Panc1 (cell line): Measurements from ENCODE around the gene ATP8B1. TPM values are rescaled to one million over a fixed set of nuclear protein-coding genes. Genes with fewer than 3 reads are reported as not detected.

Source experiments
- ATAC-seq: fragments of 200-7000 bp; cut with Tn5 transposase; 2 replicates; pipeline ENCODE4 v1.9.1; 2020; ENCODE audit warnings: mild to moderate bottlenecking, moderate library complexity
- BruUV-seq: library from RNA; stranded (reverse); fragments of 400-500 nt; replicated peaks from 2 replicates; lab custom pipeline; 2021; lab: Mats Ljungman, UMichigan
- CTCF ChIA-PET: fragments of 300-600 bp; sonication (Branson Sonifier 250); formaldehyde crosslinking; loops from one replicate; lab custom pipeline; 2022; ENCODE audit warnings: antibody characterized with exemption; lab: Charles Lee
- POLR2A ChIA-PET: fragments of 300-600 bp; sonication (Branson Sonifier 250); formaldehyde crosslinking; loops from one replicate; lab custom pipeline; 2022; ENCODE audit warnings: antibody characterized with exemption; lab: Charles Lee
- DNase-seq: peaks from one replicate; pipeline ENCODE4 v3.0.0-alpha.2; 2010; ENCODE audit warnings: low read depth, low spot score
- H3K27ac ChIP-seq: 2 replicates; pipeline ENCODE4 v1.5.1; 2011; ENCODE audit warnings: mild to moderate bottlenecking, low read length, inconsistent platforms
- H3K27me3 ChIP-seq: fragments of 200-500 bp; sonication (Bioruptor generic); 2 replicates; pipeline ENCODE4 v1.6.0; 2014; ENCODE audit warnings: low read length, inconsistent platforms; ENCODE audit not compliant: control insufficient read depth, insufficient read depth
- H3K36me3 ChIP-seq: fragments of 200-500 bp; sonication (Bioruptor generic); 2 replicates; pipeline ENCODE4 v1.5.1; 2014; ENCODE audit warnings: inconsistent platforms, mild to moderate bottlenecking, low read length, moderate library complexity; ENCODE audit not compliant: control insufficient read depth, insufficient read depth
- H3K4me1 ChIP-seq: 2 replicates; pipeline ENCODE4 v1.5.1; 2011; ENCODE audit warnings: inconsistent platforms, mild to moderate bottlenecking, low read length, moderate library complexity; ENCODE audit not compliant: control insufficient read depth, insufficient read depth
- H3K4me3 ChIP-seq, 2 experiments: 2 replicates each; pipeline ENCODE4 v1.5.1; 2011 to 2012; ENCODE audit warnings: low read depth in 2 of 2, low read length in 2 of 2, mild to moderate bottlenecking in 2 of 2, inconsistent platforms in 1 of 2, moderate library complexity in 1 of 2
- H3K9me3 ChIP-seq: fragments of 200-500 bp; sonication (Bioruptor generic); 2 replicates; pipeline ENCODE4 v1.5.1; 2014; ENCODE audit warnings: low read depth, mild to moderate bottlenecking, inconsistent platforms, low read length, moderate library complexity; ENCODE audit not compliant: control insufficient read depth, insufficient read depth
- POLR2AphosphoS5 ChIP-seq: IDR thresholded peaks from 2 replicates; pipeline ENCODE4 v1.6.1; 2012; ENCODE audit warnings: mild to moderate bottlenecking, low read depth, low read length, moderate library complexity
- SIN3A ChIP-seq: IDR thresholded peaks from 2 replicates; pipeline ENCODE4 v1.6.1; 2012; ENCODE audit warnings: low read depth, mild to moderate bottlenecking, low read length, moderate library complexity, borderline replicate concordance; ENCODE audit not compliant: insufficient read depth
- TCF7L2 ChIP-seq: IDR thresholded peaks from 2 replicates; pipeline ENCODE4 v1.6.1; 2011; ENCODE audit warnings: mild to moderate bottlenecking, low read depth, low read length, inconsistent platforms
- in situ Hi-C: cut with HindIII; loops from 2 replicates; pipeline ENCODE4 v1.10.0; 2016; ENCODE audit warnings: low sequenced_read_pairs, low pct_unique_long_range_greater_than_20kb
- intact Hi-C: fragments of 100-400 bp; cut with micrococcal nuclease; formaldehyde crosslinking; loops from one replicate; pipeline ENCODE4 v1.10.0; 2022; ENCODE audit not compliant: unreplicated experiment
- total RNA-seq: library from RNA; stranded (reverse); gene quantifications from one replicate; pipeline ENCODE4 v1.2.1, GENCODE V29; 2021; ENCODE audit not compliant: unreplicated experiment
- TF ChIP-seq, protein P1 (sequence below): fragments of 450-650 bp; IDR thresholded peaks from 2 replicates; pipeline ENCODE4 v1.5.1; 2017; ENCODE audit warnings: mild to moderate bottlenecking
- TF ChIP-seq, protein P2 (sequence below), 2 experiments: IDR thresholded peaks; 2 replicates each; pipeline ENCODE4 v1.6.1; 2011 to 2012; ENCODE audit warnings: low read depth in 2 of 2, control low read depth in 1 of 2, low read length in 1 of 2, mild to moderate bottlenecking in 1 of 2, moderate library complexity in 1 of 2; ENCODE audit not compliant: insufficient read depth in 1 of 2

Gene ATP8B1
- total RNA-seq, 1 experiment from 2014 or later: 12.5 TPM

DNA sequence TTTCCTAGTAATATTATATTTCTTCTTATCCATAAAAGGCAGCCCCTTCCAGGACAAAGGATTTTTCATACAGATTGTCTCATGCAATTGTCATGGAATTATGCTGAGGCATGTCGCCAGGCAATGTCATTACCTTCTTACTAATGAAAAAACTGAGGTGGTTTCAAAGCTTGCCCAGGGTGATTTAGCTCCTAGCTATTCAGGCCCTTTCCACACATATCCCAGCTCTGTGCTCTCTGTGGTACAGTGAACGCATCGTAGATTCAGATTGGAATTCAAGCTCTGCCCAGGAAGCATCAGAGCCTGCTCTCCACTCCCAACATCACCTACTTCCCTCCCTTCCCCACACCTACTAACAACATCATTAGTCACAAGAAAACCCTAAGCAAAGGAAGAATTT is 60.1 kb downstream of the ATP8B1 start:
- no TSS peak for BruUV-seq
- Histone ChIP-seq H3K27ac (no peak overlapping the region), H3K27me3 (no peaks in the 10 kb centered on the region), H3K4me3 (no peak overlapping the region), H3K36me3 (no peaks in the 10 kb centered on the region), H3K9me3 (no peaks in the 10 kb centered on the region), H3K4me1 (peaks cover 14% of the 10 kb centered on the region)
- no peak for ATAC-seq
- ChIA-PET POLR2A (no interaction called here), CTCF (no interaction called here)
- no peak for DNase-seq
- intact Hi-C loops (no loop called here), in situ Hi-C loops (no loop called here)
- TF ChIP-seq, protein P1, sequence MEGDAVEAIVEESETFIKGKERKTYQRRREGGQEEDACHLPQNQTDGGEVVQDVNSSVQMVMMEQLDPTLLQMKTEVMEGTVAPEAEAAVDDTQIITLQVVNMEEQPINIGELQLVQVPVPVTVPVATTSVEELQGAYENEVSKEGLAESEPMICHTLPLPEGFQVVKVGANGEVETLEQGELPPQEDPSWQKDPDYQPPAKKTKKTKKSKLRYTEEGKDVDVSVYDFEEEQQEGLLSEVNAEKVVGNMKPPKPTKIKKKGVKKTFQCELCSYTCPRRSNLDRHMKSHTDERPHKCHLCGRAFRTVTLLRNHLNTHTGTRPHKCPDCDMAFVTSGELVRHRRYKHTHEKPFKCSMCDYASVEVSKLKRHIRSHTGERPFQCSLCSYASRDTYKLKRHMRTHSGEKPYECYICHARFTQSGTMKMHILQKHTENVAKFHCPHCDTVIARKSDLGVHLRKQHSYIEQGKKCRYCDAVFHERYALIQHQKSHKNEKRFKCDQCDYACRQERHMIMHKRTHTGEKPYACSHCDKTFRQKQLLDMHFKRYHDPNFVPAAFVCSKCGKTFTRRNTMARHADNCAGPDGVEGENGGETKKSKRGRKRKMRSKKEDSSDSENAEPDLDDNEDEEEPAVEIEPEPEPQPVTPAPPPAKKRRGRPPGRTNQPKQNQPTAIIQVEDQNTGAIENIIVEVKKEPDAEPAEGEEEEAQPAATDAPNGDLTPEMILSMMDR: no peak
- TF ChIP-seq TCF7L2: no peak

DNA sequence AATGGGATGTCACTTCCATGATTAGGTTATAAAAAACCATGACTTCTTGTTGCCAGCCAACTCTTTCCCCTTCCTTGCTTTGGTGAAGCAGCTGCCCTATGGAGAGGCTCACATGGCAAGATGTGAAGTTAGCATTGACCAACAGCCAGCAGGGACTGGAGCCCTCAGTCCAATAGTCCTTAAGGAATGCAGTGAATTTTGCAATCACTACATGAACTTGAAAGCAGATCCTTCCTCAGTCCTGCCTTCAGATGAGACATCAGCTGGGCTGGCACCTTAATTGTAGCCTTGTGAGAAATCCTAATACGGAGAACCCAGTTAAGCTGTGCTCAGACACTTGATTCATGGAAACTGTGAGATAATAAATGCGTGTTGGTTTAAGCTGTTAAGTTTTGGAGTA is 61.8 kb downstream of the ATP8B1 start:
- intact Hi-C loops: no loop called here
- POLR2A ChIA-PET: no interaction called here
- Histone ChIP-seq H3K4me1 (peaks cover 8% of the 10 kb centered on the region), H3K36me3 (no peaks in the 10 kb centered on the region), H3K9me3 (no peaks in the 10 kb centered on the region), H3K27me3 (no peaks in the 10 kb centered on the region), H3K4me3 (no peak overlapping the region), H3K27ac (no peak overlapping the region)
- in situ Hi-C loops: no loop called here
- BruUV-seq: no TSS peak
- TF ChIP-seq TCF7L2 (no peak), SIN3A (no peak)
- no peak for ATAC-seq
- CTCF ChIA-PET: no interaction called here
- DNase-seq: no peak

DNA sequence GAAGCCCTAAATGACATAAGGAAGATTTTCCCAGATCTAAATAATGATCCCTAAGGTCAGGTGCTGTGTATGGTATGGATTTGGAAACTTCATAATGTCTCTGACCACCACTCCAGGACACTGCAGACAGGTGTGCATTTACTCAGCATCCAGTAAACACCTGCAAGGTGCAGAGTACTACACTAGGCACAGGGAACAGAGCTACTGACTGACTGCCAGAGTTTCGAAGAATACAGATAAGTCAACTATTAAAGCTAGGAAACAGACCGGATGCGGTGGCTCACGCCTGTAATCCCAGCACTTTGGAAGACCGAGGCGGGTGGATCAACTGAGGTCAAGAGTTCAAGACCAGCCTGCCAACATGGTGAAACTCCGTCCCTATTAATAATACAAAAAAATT is 65.0 kb downstream of the ATP8B1 start:
- BruUV-seq: no TSS peak
- no peak for TF ChIP-seq SIN3A
- no peak for TF ChIP-seq TCF7L2
- TF ChIP-seq, protein P2, sequence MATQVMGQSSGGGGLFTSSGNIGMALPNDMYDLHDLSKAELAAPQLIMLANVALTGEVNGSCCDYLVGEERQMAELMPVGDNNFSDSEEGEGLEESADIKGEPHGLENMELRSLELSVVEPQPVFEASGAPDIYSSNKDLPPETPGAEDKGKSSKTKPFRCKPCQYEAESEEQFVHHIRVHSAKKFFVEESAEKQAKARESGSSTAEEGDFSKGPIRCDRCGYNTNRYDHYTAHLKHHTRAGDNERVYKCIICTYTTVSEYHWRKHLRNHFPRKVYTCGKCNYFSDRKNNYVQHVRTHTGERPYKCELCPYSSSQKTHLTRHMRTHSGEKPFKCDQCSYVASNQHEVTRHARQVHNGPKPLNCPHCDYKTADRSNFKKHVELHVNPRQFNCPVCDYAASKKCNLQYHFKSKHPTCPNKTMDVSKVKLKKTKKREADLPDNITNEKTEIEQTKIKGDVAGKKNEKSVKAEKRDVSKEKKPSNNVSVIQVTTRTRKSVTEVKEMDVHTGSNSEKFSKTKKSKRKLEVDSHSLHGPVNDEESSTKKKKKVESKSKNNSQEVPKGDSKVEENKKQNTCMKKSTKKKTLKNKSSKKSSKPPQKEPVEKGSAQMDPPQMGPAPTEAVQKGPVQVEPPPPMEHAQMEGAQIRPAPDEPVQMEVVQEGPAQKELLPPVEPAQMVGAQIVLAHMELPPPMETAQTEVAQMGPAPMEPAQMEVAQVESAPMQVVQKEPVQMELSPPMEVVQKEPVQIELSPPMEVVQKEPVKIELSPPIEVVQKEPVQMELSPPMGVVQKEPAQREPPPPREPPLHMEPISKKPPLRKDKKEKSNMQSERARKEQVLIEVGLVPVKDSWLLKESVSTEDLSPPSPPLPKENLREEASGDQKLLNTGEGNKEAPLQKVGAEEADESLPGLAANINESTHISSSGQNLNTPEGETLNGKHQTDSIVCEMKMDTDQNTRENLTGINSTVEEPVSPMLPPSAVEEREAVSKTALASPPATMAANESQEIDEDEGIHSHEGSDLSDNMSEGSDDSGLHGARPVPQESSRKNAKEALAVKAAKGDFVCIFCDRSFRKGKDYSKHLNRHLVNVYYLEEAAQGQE (IDR thresholded peaks at IDR 0.05; ENCODE audit: insufficient read depth in 1 of 2, low read depth in 2 of 2, low read length in 1 of 2): no peak
- no peak for TF ChIP-seq POLR2AphosphoS5
- TF ChIP-seq, protein P1: no peak
- Histone ChIP-seq H3K27me3 (no peaks in the 10 kb centered on the region), H3K36me3 (no peaks in the 10 kb centered on the region), H3K27ac (0 out of 2 replicates have a peak overlapping the region, but pooled peaks have one; percentile 11), H3K4me3 (no peak overlapping the region), H3K4me1 (no peaks in the 10 kb centered on the region; the same call in 1 of the 2 replicates), H3K9me3 (no peaks in the 10 kb centered on the region)
- DNase-seq (no peak), ATAC-seq (no peak)
- in situ Hi-C loops (no loop called here), intact Hi-C loops (no loop called here)
- CTCF ChIA-PET: interaction anchor here (0.7 kb wide), 1 partner anchor 72 kb away, joined by 4 read pairs; no protein-coding TSS in a partner anchor
- POLR2A ChIA-PET: no interaction called here
